ENCODE data around the gene CHST15.

CHST15 gene

GRCh38 chr10:124061030-124061429, 32.4 kb downstream of the CHST15 start:
- no peak for DNase-seq

DNA sequence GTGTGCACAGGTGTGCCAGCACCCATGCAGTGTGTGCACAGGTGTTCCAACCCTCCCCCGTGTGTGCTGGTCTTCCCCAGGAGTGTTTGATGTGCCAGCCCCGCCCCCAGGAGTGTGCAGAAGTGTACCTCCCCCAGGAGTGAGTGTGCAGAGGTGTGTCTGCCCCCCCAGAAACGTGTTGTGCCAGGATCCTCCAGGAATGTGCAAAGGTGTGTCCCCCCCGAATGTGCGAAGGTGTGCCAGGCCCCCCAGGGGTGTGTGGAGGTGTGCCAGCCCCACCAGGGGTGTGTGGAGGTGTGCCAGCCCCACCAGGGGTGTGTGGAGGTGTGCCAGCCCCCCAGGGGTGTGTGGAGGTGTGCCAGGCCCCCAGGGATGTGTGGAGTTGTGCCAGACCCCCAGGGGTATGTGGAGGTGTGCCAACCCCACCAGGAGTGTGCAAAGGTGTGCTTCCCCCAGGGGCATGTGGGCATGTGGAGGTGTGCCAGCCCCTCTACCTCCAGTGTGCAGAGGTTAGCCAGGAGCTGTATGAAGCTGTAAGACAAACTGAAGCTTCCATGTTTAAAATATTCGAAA, 33.2 kb downstream of the CHST15 start:
- DNase-seq: no peak

GRCh38 chr10:124059551-124059950, 33.8 kb downstream of the CHST15 start:
- DNase-seq: no peak

DNA sequence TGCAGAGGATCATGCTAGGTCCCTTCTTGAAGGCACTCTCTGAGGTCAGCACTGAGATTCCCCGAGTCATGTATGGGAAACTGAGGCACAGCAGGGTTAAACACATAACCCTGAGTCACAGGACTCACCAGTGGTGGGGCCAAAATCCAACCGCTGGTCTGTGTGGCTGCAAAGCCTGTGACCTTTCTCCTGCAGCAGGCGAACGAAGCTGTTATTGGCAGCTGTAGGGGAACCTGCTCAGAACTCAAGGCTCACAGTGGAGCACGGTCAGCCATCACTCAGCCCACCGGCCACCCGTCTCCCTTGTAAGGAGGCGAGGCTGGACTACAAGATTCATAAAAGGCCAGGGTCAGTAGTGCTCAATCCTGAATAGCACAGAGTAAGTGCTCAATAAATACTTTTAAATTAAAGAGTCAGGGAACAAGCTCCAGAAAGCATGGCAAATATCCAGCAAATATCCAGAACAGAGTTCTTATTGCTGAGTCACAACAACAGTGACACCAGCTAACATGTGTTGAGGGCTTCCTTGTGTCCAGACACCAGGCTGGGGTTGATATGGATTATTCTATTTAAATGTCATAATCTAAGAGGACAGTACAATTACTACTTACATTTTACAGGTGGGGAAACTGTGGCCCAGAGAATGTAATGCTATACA, 34.9 kb downstream of the CHST15 start:
- DNase-seq: no peak

DNA sequence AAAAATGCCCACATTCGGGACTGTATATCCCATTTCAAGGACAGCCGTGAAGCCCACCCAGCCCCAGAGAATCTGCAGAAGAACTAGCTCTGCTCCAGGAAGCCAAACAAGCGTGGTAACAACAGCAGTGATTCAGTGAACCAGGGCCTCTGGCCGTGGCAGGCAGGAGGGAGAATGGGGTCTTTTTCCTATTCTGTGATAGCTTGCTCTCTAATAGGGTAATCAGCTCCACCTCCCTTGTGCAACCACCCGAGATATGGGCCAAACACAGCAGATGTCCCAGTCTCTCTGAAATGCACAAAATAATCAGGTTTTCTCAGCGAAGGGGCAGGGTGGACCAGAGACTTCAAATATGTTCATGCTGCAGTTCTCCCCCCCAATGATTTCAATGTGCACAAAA, 35.8 kb downstream of the CHST15 start:
- no peak for DNase-seq

- no peak for DNase-seq
Observed at GRCh38 chr10:124056337-124056980, 36.9 kb downstream of the CHST15 start.

DNA sequence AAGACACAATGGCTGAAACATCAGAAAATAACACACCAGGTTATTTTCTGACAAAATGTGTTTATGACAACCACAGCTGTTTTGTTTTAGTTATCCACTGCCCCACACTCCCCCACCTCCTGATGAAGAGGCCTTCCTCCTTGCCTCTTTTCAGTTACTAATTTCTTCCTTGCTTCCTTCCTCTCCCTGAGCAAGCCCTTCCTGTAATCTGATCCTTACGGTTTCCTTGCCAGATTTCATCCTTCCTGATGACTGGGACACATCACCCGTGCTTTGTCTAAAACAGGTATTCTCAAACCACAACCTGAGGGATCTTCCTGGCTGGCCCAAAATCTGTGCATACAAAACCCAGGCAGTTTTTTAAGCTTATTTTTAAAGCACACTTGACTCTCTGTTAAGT, 39.4 kb downstream of the CHST15 start:
- DNase-seq: no peak

GRCh38 chr10:124052561-124052960, 40.8 kb downstream of the CHST15 start:
- DNase-seq: no peak

DNA sequence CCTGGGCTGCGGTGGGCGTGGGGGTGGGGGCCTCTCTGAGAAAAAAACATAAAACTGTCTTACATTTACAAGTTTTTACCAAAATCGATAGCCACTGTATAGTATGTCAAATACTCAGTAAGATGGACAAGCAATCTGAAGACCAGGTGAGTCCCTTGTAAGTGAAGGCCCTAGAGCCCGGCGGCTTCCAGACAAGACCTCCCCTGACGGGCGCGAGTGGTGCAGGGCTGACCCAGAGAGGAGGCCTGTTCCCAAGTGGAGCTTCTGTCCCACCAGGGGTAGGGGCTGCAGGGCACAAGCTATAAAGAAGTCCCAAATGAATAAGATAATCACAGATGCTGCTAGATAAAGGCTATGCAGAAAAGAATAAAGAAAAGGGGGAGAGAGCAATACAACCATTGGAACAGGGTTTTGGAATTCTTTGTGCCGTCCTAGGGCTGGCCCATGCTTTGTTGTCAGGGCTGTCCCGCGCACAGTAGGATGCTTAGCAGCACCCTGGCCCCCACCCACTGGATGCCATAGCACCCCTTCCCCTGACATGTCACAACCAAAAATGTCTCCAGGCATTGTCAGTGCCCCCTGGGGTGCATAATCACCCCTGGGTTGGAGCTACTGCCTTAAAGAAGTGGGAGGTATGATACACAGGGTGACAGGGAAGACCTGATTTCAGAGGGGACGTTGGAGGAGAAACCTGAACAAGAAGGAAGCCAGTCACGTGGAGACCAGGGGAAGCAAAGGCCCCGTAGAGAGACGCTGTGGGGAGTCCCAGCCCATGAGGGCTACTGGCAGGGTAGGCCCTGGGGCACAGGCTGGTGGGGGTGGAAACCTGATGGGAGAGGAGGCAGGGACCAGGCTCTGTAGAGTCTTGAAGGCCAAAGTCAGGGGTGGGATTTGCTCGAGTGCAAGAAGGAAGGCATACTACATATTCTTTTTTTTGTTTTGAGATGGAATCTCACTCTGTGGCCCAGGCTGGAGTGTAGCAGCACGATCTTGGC, 43.1 kb downstream of the CHST15 start:
- DNase-seq: no peak

DNA sequence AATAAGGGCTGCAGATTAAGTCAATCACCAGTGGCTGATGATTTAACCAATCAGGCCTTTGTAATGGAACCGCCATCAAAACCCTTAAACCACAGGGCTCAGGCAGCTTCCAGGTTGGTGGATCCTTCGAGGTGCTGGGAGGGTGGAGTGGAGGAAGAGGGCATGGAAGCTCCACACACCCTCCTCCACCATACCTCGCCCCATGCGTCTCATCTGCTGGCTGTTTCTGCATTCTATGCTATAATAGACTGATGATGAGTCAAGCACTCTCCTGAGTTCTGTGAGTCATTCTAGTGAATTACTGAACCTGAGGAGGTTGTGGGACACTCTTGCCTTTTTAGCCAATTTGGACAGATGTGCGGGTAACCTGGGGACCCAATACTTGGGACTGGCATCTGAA, 43.9 kb downstream of the CHST15 start:
- DNase-seq: no peak

DNA sequence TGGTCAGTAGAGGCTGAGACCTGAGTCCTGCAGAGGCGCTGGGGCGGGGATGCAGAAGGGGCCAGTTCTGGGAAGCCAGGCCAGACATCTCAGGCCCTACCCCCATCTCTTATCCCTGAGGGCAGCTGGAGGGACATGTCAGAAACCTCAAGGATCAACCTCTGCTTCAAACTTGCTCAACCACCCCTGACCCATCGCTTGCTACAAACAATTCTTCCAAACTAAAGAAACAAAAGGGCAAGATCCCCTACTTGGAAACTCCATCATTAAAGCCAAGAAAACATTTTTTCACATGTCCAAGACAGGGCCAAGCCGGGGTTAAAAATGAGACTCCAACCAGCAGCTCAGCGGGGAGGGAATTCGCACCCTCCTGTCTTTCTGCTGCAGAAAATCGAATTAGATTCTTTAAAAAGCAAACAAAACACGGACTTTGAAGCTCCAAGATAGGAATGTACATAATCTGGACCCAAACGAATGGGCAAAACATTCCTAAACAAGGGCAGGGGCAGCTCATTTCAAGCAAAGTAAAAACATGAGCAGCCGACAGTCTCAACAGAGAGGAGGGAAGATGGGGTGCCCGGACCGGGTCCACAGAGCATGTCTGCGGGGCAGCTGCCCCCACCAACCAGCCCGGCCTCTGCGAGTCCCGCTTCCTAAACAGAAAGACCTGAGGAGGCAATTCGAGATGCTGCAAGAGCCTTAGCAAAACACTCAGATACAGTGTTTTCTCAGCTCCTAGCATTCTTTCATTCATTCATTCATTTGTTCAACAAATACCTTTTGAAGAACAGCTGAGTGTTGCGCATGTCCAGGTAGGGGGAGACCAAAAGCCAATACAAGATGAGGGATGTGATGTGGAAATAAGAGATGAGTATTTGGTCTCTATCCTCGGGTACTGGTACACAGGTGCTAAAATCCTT, 44.8 kb downstream of the CHST15 start:
- DNase-seq: no peak

DNA sequence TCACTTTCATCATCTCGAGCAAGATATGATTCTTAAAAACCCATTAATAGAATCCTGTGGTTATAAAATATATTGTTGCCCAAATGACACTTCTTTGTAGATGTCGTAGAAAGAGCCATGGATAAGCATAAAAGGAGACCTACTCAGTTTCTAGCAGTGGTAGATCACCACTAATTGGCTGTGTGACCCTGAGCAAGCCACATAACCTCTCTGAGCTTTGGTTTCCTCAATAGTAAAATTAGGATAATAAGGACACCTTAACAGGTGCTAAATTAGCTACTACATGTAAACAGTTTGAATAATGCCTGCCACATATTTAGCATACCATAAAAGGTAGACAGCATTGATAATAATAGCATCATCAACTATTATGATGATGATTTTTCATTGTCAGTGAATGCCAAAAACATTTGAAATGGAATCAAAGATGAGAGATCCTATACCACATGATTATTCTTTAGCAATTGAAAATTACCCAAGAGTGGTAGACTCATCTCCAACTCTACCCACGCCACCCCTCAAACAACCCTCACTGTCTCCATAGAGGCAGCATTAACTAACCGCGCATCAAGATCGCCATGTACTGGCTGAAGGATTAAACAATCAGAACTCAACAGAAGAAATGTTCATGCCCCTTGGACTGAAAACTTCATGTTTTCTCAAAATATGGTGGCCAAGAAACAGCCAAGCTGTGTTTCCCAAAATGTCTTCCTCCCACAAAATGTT, 45.8 kb downstream of the CHST15 start:
- DNase-seq: no peak

GRCh38 chr10:124045801-124046355, 47.5 kb downstream of the CHST15 start:
- no peak for DNase-seq

- no peak for DNase-seq
Observed at GRCh38 chr10:124045276-124045675, 48.1 kb downstream of the CHST15 start.

- DNase-seq: no peak
Observed at GRCh38 chr10:124044143-124044862, 49.1 kb downstream of the CHST15 start.

GRCh38 chr10:124043310-124044142, 49.9 kb downstream of the CHST15 start:
- DNase-seq: no peak

- DNase-seq: no peak
Observed at GRCh38 chr10:124042656-124043309, 50.6 kb downstream of the CHST15 start.

DNA sequence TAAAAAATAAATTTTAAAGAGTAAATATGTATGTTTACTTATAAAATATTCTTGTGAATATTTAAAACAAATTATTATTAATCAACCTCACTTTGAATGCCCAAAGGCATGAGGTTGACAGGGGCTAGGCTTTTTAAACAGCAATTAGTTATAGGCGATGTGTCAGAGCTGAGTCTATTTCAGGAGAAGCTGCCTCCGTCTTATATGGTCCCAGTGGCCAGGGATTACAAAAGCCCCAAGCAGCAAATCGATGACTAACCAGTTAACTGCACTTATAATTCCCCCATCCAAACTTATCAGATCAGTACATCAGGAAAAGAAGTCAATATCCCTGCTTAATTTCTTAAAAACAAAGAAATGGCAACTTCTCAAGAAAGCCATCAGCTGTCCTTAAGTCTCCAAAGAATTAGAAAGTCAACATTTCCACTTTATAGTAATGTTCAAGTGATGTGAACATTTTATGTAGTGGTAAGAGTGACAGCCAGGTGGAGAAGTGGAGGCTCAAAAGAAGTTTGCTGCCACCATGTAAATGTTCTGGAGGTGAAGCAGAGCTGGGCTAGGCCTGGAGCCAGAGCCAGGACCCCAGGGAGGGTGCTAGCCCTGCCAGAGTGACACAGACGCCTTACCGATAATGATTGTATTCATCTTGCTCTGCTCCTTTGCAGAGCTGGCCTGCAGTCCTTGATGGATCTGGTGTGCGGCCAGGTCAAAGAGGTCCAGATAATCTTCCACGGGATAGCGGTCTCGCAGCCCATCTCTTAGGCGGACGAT, 51.5 kb downstream of the CHST15 start:
- DNase-seq: no peak

Data from NCI-H1105 treated with DMSO at 0.1 percent for 48 hours (cell line).